GM19372 (cell line): ENCODE data around the gene TMEM202.
A peak's percentile ranks its signal among the peaks of the same experiment; 100 is the strongest.
"Not testable (repeated sequence)": the region's sequence is repeated elsewhere in the genome, so short reads cannot be mapped to it uniquely, and the experiment has no call there.

ENCODE experiments used
- ATAC-seq: cut with Tn5 transposase; IDR thresholded peaks from one replicate; pipeline ENCODE4 v1.9.1; 2021; ENCODE audit warnings: mild to moderate bottlenecking, low read depth, moderate library complexity; ENCODE audit not compliant: unreplicated experiment

Gene TMEM202

GRCh38 chr15:72397796-72398588 lies at the start of gene TMEM202:
Gene TMEM202 (plus strand): TSS chr15:72398305. CDS start chr15:72398327, 22 bp downstream.
- ATAC-seq = no peak

GRCh38 chr15:72353266-72353665 lies 44.8 kb upstream of the TMEM202 start:
- ATAC-seq = no peak

- ATAC-seq = no peak
These were observed 43.6 kb upstream of the TMEM202 start for GRCh38 chr15:72354496-72354895.

GRCh38 chr15:72358121-72358520 lies 40.0 kb upstream of the TMEM202 start:
- no peak for ATAC-seq

- no peak for ATAC-seq
These were observed 39.4 kb upstream of the TMEM202 start for GRCh38 chr15:72358650-72359171.

- no peak for ATAC-seq
These were observed 36.9 kb upstream of the TMEM202 start for GRCh38 chr15:72361176-72361575.

GRCh38 chr15:72365844-72366243 lies 32.3 kb upstream of the TMEM202 start:
- no peak for ATAC-seq

- ATAC-seq = no peak
These were observed 29.8 kb upstream of the TMEM202 start for GRCh38 chr15:72368325-72368724.

- ATAC-seq = no peak
These were observed 29.2 kb upstream of the TMEM202 start for GRCh38 chr15:72368899-72369298.

- ATAC-seq = no peak
These were observed 28.1 kb upstream of the TMEM202 start for GRCh38 chr15:72369964-72370363.

- ATAC-seq = no peak
These were observed 25.7 kb upstream of the TMEM202 start for GRCh38 chr15:72372361-72372760.

GRCh38 chr15:72375501-72375845 lies 22.6 kb upstream of the TMEM202 start:
- ATAC-seq = peak; percentile 46

- peak; percentile 74 for ATAC-seq
These were observed 22.1 kb upstream of the TMEM202 start, which contains the start of gene HEXA for GRCh38 chr15:72375846-72376581. Gene HEXA (minus strand): TSS chr15:72376014. CDS start chr15:72375972, 42 bp downstream.

- ATAC-seq = no peak
These were observed 20.8 kb upstream of the TMEM202 start for GRCh38 chr15:72377331-72377730.

GRCh38 chr15:72379106-72379505 lies 19.0 kb upstream of the TMEM202 start:
- not testable (repeated sequence) for ATAC-seq

GRCh38 chr15:72379856-72380430 lies 18.2 kb upstream of the TMEM202 start:
- ATAC-seq = no peak

GRCh38 chr15:72380743-72381142 lies 17.4 kb upstream of the TMEM202 start:
- ATAC-seq = no peak

GRCh38 chr15:72382146-72382545 lies 16.0 kb upstream of the TMEM202 start:
- ATAC-seq = no peak

GRCh38 chr15:72387741-72388140 lies 10.4 kb upstream of the TMEM202 start:
- ATAC-seq = no peak

- no peak for ATAC-seq
These were observed 8.9 kb upstream of the TMEM202 start for GRCh38 chr15:72389231-72389630.

GRCh38 chr15:72396331-72396730 lies 1.8 kb upstream of the TMEM202 start:
- not testable (repeated sequence) for ATAC-seq
